TTC549 (cell line): ENCODE measurements around the gene GJA5.
A peak's percentile ranks its signal among the peaks of the same experiment; 100 is the strongest.

Experiments used
- FAIRE-seq: peaks from 2 replicates; lab custom pipeline; 2012; peaks lifted over from hg19 to GRCh38; lab: Jason Lieb, UNC

The GJA5 gene

GRCh38 chr1:147729315-147729714, 31.1 kb downstream of the GJA5 start:
- no peak for FAIRE-seq

- FAIRE-seq = no peak
These were observed 34.2 kb downstream of the GJA5 start for GRCh38 chr1:147726168-147726567.

GRCh38 chr1:147725685-147726084, 34.7 kb downstream of the GJA5 start:
- no peak for FAIRE-seq

GRCh38 chr1:147723691-147724323, 36.6 kb downstream of the GJA5 start:
- peak; percentile 22 for FAIRE-seq

- no peak for FAIRE-seq
These were observed 38.3 kb downstream of the GJA5 start for GRCh38 chr1:147722124-147722523.

- no peak for FAIRE-seq
These were observed 38.7 kb downstream of the GJA5 start for GRCh38 chr1:147721716-147722115.

GRCh38 chr1:147720557-147720956, 39.8 kb downstream of the GJA5 start:
- FAIRE-seq = no peak

- FAIRE-seq = no peak
These were observed 40.6 kb downstream of the GJA5 start for GRCh38 chr1:147719711-147720225.

GRCh38 chr1:147719029-147719698, 41.2 kb downstream of the GJA5 start:
- FAIRE-seq = no peak

- no peak for FAIRE-seq
These were observed 42.7 kb downstream of the GJA5 start for GRCh38 chr1:147717706-147718097.

GRCh38 chr1:147717051-147717705, 43.2 kb downstream of the GJA5 start:
- no peak for FAIRE-seq

- no peak for FAIRE-seq
These were observed 47.8 kb downstream of the GJA5 start for GRCh38 chr1:147712605-147713004.
